Fibroblast of gingiva (primary cell): ENCODE measurements around the gene LDAH.

ENCODE experiments used
- DNase-seq: peaks from one replicate; pipeline ENCODE4 v3.0.0-alpha.2; 2011; ENCODE audit warnings: low read depth

LDAH gene

GRCh38 chr2:20635675-20636584 lies 187.0 kb downstream of the LDAH start:
- DNase-seq = peak; percentile 86

DNA sequence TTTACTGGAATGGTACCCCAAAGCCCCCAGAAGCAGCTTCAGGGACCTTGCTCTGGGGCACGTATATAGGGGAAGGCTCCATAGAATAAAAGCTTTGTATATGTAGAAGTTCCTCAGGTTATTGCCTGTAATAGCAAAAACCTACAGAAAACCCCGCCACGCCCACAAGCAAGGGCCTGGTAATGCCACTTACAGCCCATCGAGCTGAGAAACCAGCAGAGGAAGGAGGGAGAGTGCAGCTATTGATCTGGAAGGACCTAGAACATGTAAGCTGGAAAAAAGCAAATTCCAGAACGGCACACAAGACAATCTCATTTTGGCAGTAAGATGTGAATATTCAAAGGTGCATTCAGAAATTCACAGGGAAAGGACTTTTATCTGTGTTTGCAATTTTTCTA lies 187.8 kb downstream of the LDAH start:
- DNase-seq = no peak

- DNase-seq = peak; percentile 56
These were observed 188.3 kb downstream of the LDAH start for GRCh38 chr2:20634507-20635112.
